Measurements from ENCODE around the gene MGAT4B. TPM values are rescaled to one million over a fixed set of nuclear protein-coding genes. Genes with fewer than 3 reads are reported as not detected.
"Not testable (repeated sequence)": the region's sequence is repeated elsewhere in the genome, so short reads cannot be mapped to it uniquely, and the experiment has no call there.

The MGAT4B gene
- total RNA-seq (100 to 1,000 TPM; 137 to 168 TPM), total RNA-seq (63.0 to 70.8 reads per million in 2 donors)

DNA sequence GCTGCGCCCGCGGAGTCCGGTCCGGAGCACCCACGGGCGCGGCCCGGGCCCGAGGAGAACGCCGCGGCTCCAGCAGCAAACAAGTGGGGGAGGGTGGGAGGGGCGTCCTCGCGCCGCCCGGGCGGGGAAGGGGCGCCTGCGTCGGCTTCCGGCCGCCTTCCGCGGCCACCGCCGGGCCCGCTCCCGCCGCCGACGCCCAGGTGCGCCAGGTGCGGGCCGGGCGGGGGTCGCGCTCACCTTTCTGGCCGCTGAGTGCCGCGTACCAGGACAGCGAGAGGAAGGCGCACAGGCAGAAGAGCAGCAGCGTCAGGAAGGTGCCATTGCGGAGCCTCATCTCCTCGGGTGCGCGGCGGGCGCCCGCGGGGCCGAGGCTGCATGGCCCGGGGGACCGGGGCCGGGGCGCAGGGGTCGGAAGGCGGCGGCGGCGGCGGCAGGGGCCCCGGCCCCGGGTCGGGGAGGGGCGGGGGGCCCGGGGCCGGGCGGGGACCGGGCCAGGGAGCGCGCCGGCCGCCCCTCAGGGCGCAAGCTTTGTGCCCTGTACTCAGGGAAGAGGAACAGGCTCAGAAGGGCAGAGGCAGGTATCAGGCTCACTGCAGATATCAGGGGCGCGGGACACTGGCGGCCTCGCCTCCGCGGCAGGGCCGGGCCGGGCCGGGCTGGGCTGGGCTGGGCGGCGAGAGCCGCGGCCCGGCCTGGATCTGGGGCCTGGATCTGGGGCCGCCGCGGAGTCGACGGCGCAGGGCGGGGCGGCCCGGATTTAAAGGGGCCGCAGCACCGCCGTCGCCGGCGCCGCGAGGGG is at the start of gene MGAT4B:
Gene MGAT4B, minus strand, starts transcription at position 617 of the 799 bp plus-strand sequence. Its CDS starts 283 bp downstream, at position 334.
- DNase-seq = peak; percentile 52 to 55 (median 55)
- H3K9me3 ChIP-seq (ENCODE audit: control insufficient read depth, low read length, poor library complexity, severe bottlenecking) = no peaks in the 10 kb centered on the region
- Mint-ChIP-seq H3K27ac (peak within 1 kb of the TSS; percentile 43), H3K27me3 (no peaks in the 10 kb centered on the region), H3K4me3 (peak within 1 kb of the TSS; percentile 90), H3K36me3 (ENCODE audit: low read depth) (peaks cover 2% of the 10 kb centered on the region), H3K4me1 (peaks cover 29% of the 10 kb centered on the region)
- ATAC-seq = peak; percentile 80

DNA sequence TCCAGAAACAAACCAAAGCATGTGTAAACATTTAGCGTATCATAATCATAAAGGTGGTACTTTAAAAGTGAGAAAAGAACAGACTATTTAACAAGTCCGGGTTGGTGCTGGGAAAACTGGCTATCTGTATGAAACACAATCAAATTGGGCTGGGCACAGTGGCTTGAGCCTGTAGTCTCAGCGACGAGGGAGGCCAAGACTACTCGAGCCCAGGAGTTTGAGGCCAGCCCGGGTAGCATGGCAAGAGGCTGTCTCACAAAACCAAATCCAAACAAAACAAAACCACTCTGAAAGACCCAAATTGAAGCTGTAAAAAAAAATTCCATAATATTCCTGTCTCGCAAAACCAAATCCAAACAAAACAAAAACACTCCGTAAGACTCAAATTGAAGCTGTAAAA is 47.7 kb upstream of the MGAT4B start:
- Mint-ChIP-seq H3K27me3 (no peaks in the 10 kb centered on the region), H3K36me3 (ENCODE audit: low read depth) (peaks cover 8% of the 10 kb centered on the region), H3K4me3 (no peak overlapping the region), H3K27ac (no peak overlapping the region), H3K4me1 (peaks cover 15% of the 10 kb centered on the region)
- no peaks in the 10 kb centered on the region for H3K9me3 ChIP-seq (ENCODE audit: control insufficient read depth, low read length, poor library complexity, severe bottlenecking)
- DNase-seq (no peak), ATAC-seq (no peak)

DNA sequence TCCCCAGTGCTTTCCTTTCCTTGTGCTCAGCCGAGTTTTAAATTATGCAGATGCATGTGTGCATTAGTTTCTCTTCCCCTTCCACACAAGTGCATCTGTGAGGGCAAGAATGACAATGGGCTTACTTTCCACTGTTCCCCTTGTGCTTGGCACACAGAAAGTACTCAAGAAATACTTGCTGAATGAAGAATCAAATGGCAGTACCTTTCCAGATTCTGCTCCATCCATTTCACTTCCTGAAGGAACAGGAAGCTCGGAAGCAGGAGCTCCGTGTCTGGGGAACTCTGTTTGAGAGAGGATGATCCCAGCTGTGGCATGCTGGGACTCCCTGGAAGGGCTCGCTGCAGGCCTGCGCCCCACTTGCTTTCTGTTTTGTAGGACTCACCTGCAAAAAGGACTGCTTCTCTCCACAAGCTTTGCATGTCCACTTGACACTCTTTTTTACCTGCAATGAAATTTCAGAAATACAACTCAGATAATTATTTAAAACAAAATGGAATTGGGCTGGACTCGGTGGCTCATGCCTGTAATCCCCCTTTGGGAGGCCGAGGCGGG is 46.4 kb upstream of the MGAT4B start:
- ATAC-seq = peak; percentile 28
- Mint-ChIP-seq H3K4me3 (no peak overlapping the region), H3K4me1 (peaks cover 10% of the 10 kb centered on the region), H3K36me3 (ENCODE audit: low read depth) (peaks cover 5% of the 10 kb centered on the region), H3K27me3 (no peaks in the 10 kb centered on the region), H3K27ac (no peak overlapping the region)
- DNase-seq = no peak
- no peaks in the 10 kb centered on the region for H3K9me3 ChIP-seq (ENCODE audit: control insufficient read depth, low read length, poor library complexity, severe bottlenecking)

GRCh38 chr5:179841621-179842020 is 35.0 kb upstream of the MGAT4B start:
- Mint-ChIP-seq H3K27ac (peak overlapping the region; percentile 96), H3K36me3 (ENCODE audit: low read depth) (peaks cover 2% of the 10 kb centered on the region), H3K4me3 (peak overlapping the region; percentile 55), H3K4me1 (peaks cover 8% of the 10 kb centered on the region), H3K27me3 (no peaks in the 10 kb centered on the region)
- H3K9me3 ChIP-seq (ENCODE audit: control insufficient read depth, low read length, poor library complexity, severe bottlenecking) = no peaks in the 10 kb centered on the region
- ATAC-seq = no peak
- DNase-seq = no peak

GRCh38 chr5:179840766-179841165 is 34.1 kb upstream of the MGAT4B start:
- no peaks in the 10 kb centered on the region for H3K9me3 ChIP-seq (ENCODE audit: control insufficient read depth, low read length, poor library complexity, severe bottlenecking)
- DNase-seq (no peak), ATAC-seq (no peak)
- peaks cover 15% of the 10 kb centered on the region for H3K4me1 Mint-ChIP-seq
- peak overlapping the region; percentile 96 for H3K27ac Mint-ChIP-seq
- H3K36me3 Mint-ChIP-seq (ENCODE audit: low read depth) = peaks cover 4% of the 10 kb centered on the region
- no peaks in the 10 kb centered on the region for H3K27me3 Mint-ChIP-seq
- peak overlapping the region; percentile 49 for H3K4me3 Mint-ChIP-seq

GRCh38 chr5:179840321-179840720 is 33.7 kb upstream of the MGAT4B start:
- H3K9me3 ChIP-seq (ENCODE audit: control insufficient read depth, low read length, poor library complexity, severe bottlenecking) = no peaks in the 10 kb centered on the region
- no peak overlapping the region for H3K4me3 Mint-ChIP-seq
- ATAC-seq = no peak
- no peak for DNase-seq
- H3K36me3 Mint-ChIP-seq (ENCODE audit: low read depth) = peaks cover 4% of the 10 kb centered on the region
- H3K27ac Mint-ChIP-seq = peak overlapping the region; percentile 96
- peaks cover 15% of the 10 kb centered on the region for H3K4me1 Mint-ChIP-seq
- H3K27me3 Mint-ChIP-seq = no peaks in the 10 kb centered on the region

DNA sequence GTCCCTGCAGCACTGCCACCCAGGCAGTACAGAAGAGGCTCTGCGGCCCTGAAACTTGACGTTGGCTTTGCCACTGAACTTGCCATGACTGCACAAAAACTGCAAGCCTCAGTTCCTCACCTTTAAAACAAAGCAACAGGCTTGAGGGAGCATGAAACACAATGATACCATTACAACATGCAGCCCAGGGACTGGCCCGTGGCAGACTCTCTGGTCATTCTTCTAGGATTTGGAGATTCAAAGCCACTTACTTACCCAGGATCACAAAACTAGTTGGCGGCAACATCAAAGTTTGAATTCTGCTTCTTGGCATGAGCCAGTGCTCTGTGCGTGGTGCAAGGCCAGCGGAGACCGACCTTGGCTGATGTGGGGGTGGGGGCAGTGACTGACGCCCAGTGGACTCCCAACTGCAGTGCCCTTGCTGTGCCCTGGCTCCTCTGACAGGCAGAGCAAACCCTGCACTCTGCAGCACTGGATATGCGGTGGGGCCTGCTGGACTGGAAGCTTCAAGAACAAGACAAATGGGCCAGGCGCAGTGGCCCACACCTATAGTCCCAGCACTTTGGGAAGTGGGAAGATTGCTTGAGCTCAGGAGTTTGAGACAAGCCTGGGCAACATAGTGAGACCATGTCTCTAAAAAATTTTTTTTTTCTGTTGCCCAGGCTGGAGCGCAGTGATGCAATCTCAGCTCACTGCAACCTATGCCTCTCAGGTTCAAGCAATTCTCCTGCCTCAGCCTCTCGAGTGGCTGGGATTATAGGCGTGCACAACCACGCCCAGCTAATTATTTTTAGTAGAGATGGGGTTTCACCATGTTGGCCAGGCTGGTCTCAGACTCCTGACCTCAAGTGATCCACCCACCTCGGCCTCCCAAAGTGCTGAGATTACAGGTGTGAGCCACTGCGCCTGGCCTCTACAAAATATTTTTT is 32.9 kb upstream of the MGAT4B start:
- H3K27me3 Mint-ChIP-seq = no peaks in the 10 kb centered on the region
- H3K4me1 Mint-ChIP-seq = peaks cover 15% of the 10 kb centered on the region
- peak overlapping the region; percentile 19 for H3K4me3 Mint-ChIP-seq
- peaks cover 4% of the 10 kb centered on the region for H3K36me3 Mint-ChIP-seq (ENCODE audit: low read depth)
- ATAC-seq (no peak), DNase-seq (no peak)
- peak overlapping the region; percentile 96 for H3K27ac Mint-ChIP-seq
- no peaks in the 10 kb centered on the region for H3K9me3 ChIP-seq (ENCODE audit: control insufficient read depth, low read length, poor library complexity, severe bottlenecking)

- no peaks in the 10 kb centered on the region for H3K9me3 ChIP-seq (ENCODE audit: control insufficient read depth, low read length, poor library complexity, severe bottlenecking)
- H3K27me3 Mint-ChIP-seq = no peaks in the 10 kb centered on the region
- H3K4me3 Mint-ChIP-seq = peak overlapping the region; percentile 82
- DNase-seq (no peak), ATAC-seq (no peak)
- H3K36me3 Mint-ChIP-seq (ENCODE audit: low read depth) = peaks cover 8% of the 10 kb centered on the region
- peaks cover 15% of the 10 kb centered on the region for H3K4me1 Mint-ChIP-seq
- peak overlapping the region; percentile 96 for H3K27ac Mint-ChIP-seq
These were observed 30.7 kb upstream of the MGAT4B start for GRCh38 chr5:179837076-179838011.

- no peaks in the 10 kb centered on the region for H3K27me3 Mint-ChIP-seq
- DNase-seq (peak in 2 of 3 donors; percentile 30 to 38), ATAC-seq (peak; percentile 79)
- H3K36me3 Mint-ChIP-seq (ENCODE audit: low read depth) = peaks cover 8% of the 10 kb centered on the region
- H3K4me1 Mint-ChIP-seq = peaks cover 18% of the 10 kb centered on the region
- H3K4me3 Mint-ChIP-seq = peak overlapping the region; percentile 82
- H3K9me3 ChIP-seq (ENCODE audit: control insufficient read depth, low read length, poor library complexity, severe bottlenecking) = no peaks in the 10 kb centered on the region
- peak overlapping the region; percentile 96 for H3K27ac Mint-ChIP-seq
These were observed 29.8 kb upstream of the MGAT4B start for GRCh38 chr5:179836225-179837019.

DNA sequence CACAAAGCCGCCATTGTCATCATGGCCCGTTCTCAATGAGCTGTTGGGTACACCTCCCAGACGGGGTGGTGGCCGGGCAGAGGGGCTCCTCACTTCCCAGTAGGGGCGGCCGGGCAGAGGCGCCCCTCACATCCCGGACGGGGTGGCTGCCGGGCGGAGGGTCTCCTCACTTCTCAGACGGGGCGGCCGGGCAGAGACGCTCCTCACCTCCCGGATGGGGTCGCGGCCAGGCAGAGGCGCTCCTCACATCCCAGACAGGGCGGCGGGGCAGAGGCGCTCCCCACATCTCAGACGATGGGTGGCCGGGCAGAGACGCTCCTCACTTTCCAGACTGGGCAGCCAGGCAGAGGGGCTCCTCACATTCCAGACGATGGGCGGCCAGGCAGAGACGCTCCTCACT is 28.2 kb upstream of the MGAT4B start:
- not testable (repeated sequence) for H3K36me3 Mint-ChIP-seq (ENCODE audit: low read depth); DNase-seq; ATAC-seq; H3K9me3 ChIP-seq (ENCODE audit: control insufficient read depth, low read length, poor library complexity, severe bottlenecking); H3K27ac Mint-ChIP-seq; H3K4me3 Mint-ChIP-seq; H3K27me3 Mint-ChIP-seq
- peaks cover 22% of the 10 kb centered on the region for H3K4me1 Mint-ChIP-seq

DNA sequence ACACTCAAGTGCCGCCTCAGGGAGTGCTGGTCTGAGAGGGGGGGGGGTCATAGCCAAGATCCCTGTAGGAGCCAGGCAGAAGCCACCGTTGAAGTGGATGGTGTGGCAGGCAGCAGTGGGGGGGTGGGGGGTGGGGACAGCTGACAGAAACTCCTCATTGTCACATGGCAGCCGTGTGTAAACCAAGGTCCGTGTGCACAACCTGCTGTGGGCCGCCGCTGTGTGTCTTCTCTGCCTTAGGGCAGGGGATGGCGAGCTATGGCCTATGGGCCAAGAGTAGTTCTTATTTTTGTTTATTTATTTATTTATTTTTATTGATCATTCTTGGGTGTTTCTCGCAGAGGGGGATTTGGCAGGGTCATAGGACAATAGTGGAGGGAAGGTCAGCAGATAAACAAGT is 27.5 kb upstream of the MGAT4B start:
- no peaks in the 10 kb centered on the region for H3K27me3 Mint-ChIP-seq
- no peak for DNase-seq
- H3K9me3 ChIP-seq (ENCODE audit: control insufficient read depth, low read length, poor library complexity, severe bottlenecking) = no peaks in the 10 kb centered on the region
- peak overlapping the region; percentile 87 for H3K27ac Mint-ChIP-seq
- H3K4me3 Mint-ChIP-seq = peak overlapping the region; percentile 49
- H3K4me1 Mint-ChIP-seq = peaks cover 22% of the 10 kb centered on the region
- peaks cover 8% of the 10 kb centered on the region for H3K36me3 Mint-ChIP-seq (ENCODE audit: low read depth)
- no peak for ATAC-seq

- no peaks in the 10 kb centered on the region for H3K27me3 Mint-ChIP-seq
- DNase-seq (no peak), ATAC-seq (no peak)
- H3K36me3 Mint-ChIP-seq (ENCODE audit: low read depth) = peaks cover 9% of the 10 kb centered on the region
- H3K4me1 Mint-ChIP-seq = peaks cover 23% of the 10 kb centered on the region
- peak overlapping the region; percentile 49 for H3K4me3 Mint-ChIP-seq
- peak overlapping the region; percentile 87 for H3K27ac Mint-ChIP-seq
- no peaks in the 10 kb centered on the region for H3K9me3 ChIP-seq (ENCODE audit: control insufficient read depth, low read length, poor library complexity, severe bottlenecking)
These were observed 27.0 kb upstream of the MGAT4B start for GRCh38 chr5:179833709-179834070.
